Ishikawa (cell line): ENCODE data around the gene RNLS.

Experiments used
- CREB1 ChIP-seq: IDR thresholded peaks from 2 replicates; pipeline ENCODE4 v1.6.1; 2012; ENCODE audit warnings: low read depth
- MAX ChIP-seq: IDR thresholded peaks from 2 replicates; pipeline ENCODE4 v1.6.1; 2012
- RAD21 ChIP-seq: IDR thresholded peaks from 2 replicates; pipeline ENCODE4 v1.6.1; 2012; ENCODE audit warnings: low read depth
- TF ChIP-seq, protein P1 (sequence below): IDR thresholded peaks from 2 replicates; pipeline ENCODE4 v1.6.1; 2012
- TF ChIP-seq, protein P2 (sequence below): IDR thresholded peaks from 2 replicates; pipeline ENCODE4 v1.6.1; 2012; ENCODE audit warnings: low read depth, mild to moderate bottlenecking

GRCh38 chr10:88249450-88249849 is 333.7 kb downstream of the RNLS start:
- no peak for TF ChIP-seq RAD21
- TF ChIP-seq, protein P1, sequence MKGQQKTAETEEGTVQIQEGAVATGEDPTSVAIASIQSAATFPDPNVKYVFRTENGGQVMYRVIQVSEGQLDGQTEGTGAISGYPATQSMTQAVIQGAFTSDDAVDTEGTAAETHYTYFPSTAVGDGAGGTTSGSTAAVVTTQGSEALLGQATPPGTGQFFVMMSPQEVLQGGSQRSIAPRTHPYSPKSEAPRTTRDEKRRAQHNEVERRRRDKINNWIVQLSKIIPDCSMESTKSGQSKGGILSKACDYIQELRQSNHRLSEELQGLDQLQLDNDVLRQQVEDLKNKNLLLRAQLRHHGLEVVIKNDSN = no peak
- no peak for TF ChIP-seq CREB1
- no peak for TF ChIP-seq MAX
- TF ChIP-seq, protein P2, sequence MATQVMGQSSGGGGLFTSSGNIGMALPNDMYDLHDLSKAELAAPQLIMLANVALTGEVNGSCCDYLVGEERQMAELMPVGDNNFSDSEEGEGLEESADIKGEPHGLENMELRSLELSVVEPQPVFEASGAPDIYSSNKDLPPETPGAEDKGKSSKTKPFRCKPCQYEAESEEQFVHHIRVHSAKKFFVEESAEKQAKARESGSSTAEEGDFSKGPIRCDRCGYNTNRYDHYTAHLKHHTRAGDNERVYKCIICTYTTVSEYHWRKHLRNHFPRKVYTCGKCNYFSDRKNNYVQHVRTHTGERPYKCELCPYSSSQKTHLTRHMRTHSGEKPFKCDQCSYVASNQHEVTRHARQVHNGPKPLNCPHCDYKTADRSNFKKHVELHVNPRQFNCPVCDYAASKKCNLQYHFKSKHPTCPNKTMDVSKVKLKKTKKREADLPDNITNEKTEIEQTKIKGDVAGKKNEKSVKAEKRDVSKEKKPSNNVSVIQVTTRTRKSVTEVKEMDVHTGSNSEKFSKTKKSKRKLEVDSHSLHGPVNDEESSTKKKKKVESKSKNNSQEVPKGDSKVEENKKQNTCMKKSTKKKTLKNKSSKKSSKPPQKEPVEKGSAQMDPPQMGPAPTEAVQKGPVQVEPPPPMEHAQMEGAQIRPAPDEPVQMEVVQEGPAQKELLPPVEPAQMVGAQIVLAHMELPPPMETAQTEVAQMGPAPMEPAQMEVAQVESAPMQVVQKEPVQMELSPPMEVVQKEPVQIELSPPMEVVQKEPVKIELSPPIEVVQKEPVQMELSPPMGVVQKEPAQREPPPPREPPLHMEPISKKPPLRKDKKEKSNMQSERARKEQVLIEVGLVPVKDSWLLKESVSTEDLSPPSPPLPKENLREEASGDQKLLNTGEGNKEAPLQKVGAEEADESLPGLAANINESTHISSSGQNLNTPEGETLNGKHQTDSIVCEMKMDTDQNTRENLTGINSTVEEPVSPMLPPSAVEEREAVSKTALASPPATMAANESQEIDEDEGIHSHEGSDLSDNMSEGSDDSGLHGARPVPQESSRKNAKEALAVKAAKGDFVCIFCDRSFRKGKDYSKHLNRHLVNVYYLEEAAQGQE = no peak
